HCT116 (cell line): ENCODE measurements around the gene PHACTR1. TPM values are rescaled to one million over a fixed set of nuclear protein-coding genes. Genes with fewer than 3 reads are reported as not detected.

Experiments used
- ATAC-seq: fragments of 200-7000 bp; cut with Tn5 transposase; 2 replicates; pipeline ENCODE4 v1.9.1; 2020; ENCODE audit warnings: mild to moderate bottlenecking, moderate library complexity
- BruUV-seq: library from RNA; stranded (reverse); fragments of 400-500 nt; replicated peaks from 2 replicates; lab custom pipeline; 2021; lab: Mats Ljungman, UMichigan
- CTCF ChIA-PET: fragments of 300-600 bp; sonication (Branson Sonifier 250); formaldehyde crosslinking; loops from one replicate; lab custom pipeline; 2021; ENCODE audit warnings: antibody characterized with exemption; lab: Charles Lee
- POLR2A ChIA-PET: fragments of 300-600, 350-600 bp; sonication (Branson Sonifier 250); formaldehyde crosslinking; loops from one replicate; lab custom pipeline; 2021; ENCODE audit warnings: antibody characterized with exemption; lab: Charles Lee
- RAD21 ChIA-PET, 2 experiments: fragments of 300-600 bp; sonication (Branson Sonifier 250); formaldehyde crosslinking; loops; one replicate each; lab custom pipeline; 2023; ENCODE audit warnings: low total read pairs in 2 of 2; ENCODE audit not compliant: uncharacterized antibody in 2 of 2, unreplicated experiment in 2 of 2, low non-redundant PET in 1 of 2; lab: Charles Lee
- DNase-seq: peaks from one replicate; pipeline ENCODE4 v3.0.0-alpha.2; 2010; ENCODE audit warnings: low read depth, low spot score
- H2AFZ ChIP-seq: fragments of 200-600 bp; shearing (Covaris generic), sonication (generic); 2 replicates; pipeline ENCODE4 v1.6.1; 2017; ENCODE audit warnings: low read depth, mixed run types, mixed read lengths, antibody characterized with exemption, low read length; ENCODE audit not compliant: poor library complexity, severe bottlenecking
- H3K27ac ChIP-seq: 2 replicates; pipeline ENCODE4 v1.5.1; 2012; ENCODE audit warnings: low read depth, low read length
- H3K27me3 ChIP-seq: fragments of 200-600 bp; sonication (generic); 2 replicates; pipeline ENCODE4 v1.6.1; 2016; ENCODE audit warnings: mixed run types, low read length, mixed read lengths; ENCODE audit not compliant: insufficient read depth
- H3K36me3 ChIP-seq, 2 experiments: fragments of 200-500 bp in 1 of 2; fragments of 200-600 bp in 1 of 2; sonication (Bioruptor generic) in 1 of 2; sonication (generic) in 1 of 2; 2 replicates each; pipeline versions ENCODE4 v1.5.1 to v1.6.1; 2014 to 2016; ENCODE audit warnings: low read length in 2 of 2, inconsistent platforms in 1 of 2, mixed read lengths in 1 of 2, mixed run types in 1 of 2; ENCODE audit not compliant: insufficient read depth in 2 of 2, control insufficient read depth in 1 of 2
- H3K4me1 ChIP-seq, 2 experiments: fragments of 200-600 bp in 1 of 2; sonication (generic) in 1 of 2; 2 replicates each; pipeline versions ENCODE4 v1.5.1 to v1.6.1; 2012 to 2017; ENCODE audit warnings: low read length in 2 of 2, inconsistent platforms in 1 of 2, mild to moderate bottlenecking in 1 of 2, mixed read lengths in 1 of 2, mixed run types in 1 of 2, moderate library complexity in 1 of 2; ENCODE audit not compliant: insufficient read depth in 2 of 2, control insufficient read depth in 1 of 2
- H3K4me2 ChIP-seq: fragments of 200-600 bp; sonication (generic); 2 replicates; pipeline ENCODE4 v1.6.1; 2017; ENCODE audit warnings: mixed run types, low read length, mixed read lengths
- H3K4me3 ChIP-seq, 2 experiments: fragments of 200-600 bp in 1 of 2; sonication (generic) in 1 of 2; replicated peaks in 1 of 2; 2 replicates each; pipeline ENCODE4 v1.5.1; 2011 to 2016; ENCODE audit warnings: low read length in 2 of 2, control low read depth in 1 of 2, low read depth in 1 of 2, mild to moderate bottlenecking in 1 of 2, mixed read lengths in 1 of 2, mixed run types in 1 of 2
- H3K79me2 ChIP-seq: fragments of 200-600 bp; sonication (generic); 2 replicates; pipeline ENCODE4 v1.6.1; 2017; ENCODE audit warnings: mild to moderate bottlenecking, mixed run types, low read length, moderate library complexity, mixed read lengths; ENCODE audit not compliant: insufficient read depth
- H3K9ac ChIP-seq: fragments of 200-600 bp; sonication (generic); 2 replicates; pipeline ENCODE4 v1.6.1; 2016; ENCODE audit warnings: low read length, mixed read lengths
- H3K9me2 ChIP-seq: fragments of 200-600 bp; sonication (generic), shearing (Covaris generic); 2 replicates; pipeline ENCODE4 v1.6.1; 2017; ENCODE audit warnings: mixed run types, mild to moderate bottlenecking, moderate library complexity; ENCODE audit not compliant: insufficient read depth
- H3K9me3 ChIP-seq, 2 experiments: fragments of 200-500 bp in 1 of 2; fragments of 200-600 bp in 1 of 2; sonication (Bioruptor generic) in 1 of 2; sonication (generic) in 1 of 2; 2 replicates each; pipeline ENCODE4 v1.6.1; 2014 to 2017; ENCODE audit warnings: low read length in 2 of 2, mixed read lengths in 2 of 2, inconsistent platforms in 1 of 2, low read depth in 1 of 2, mild to moderate bottlenecking in 1 of 2, mixed run types in 1 of 2, moderate library complexity in 1 of 2; ENCODE audit not compliant: control insufficient read depth in 1 of 2, insufficient read depth in 1 of 2
- H4K20me1 ChIP-seq: fragments of 200-600 bp; sonication (generic), shearing (Covaris generic); 2 replicates; pipeline ENCODE4 v1.6.1; 2017; ENCODE audit warnings: mixed run types, mild to moderate bottlenecking, moderate library complexity; ENCODE audit not compliant: insufficient read depth
- CBX3 ChIP-seq: IDR thresholded peaks from 2 replicates; pipeline ENCODE4 v1.6.1; 2012; ENCODE audit warnings: low read depth
- ELF1 ChIP-seq: IDR thresholded peaks from 2 replicates; pipeline ENCODE4 v1.6.1; 2012; ENCODE audit warnings: low read depth, borderline replicate concordance
- RAD21 ChIP-seq: IDR thresholded peaks from 2 replicates; pipeline ENCODE4 v1.6.1; 2012; ENCODE audit warnings: low read depth, mild to moderate bottlenecking
- TCF7L2 ChIP-seq: IDR thresholded peaks from 2 replicates; pipeline ENCODE4 v1.7.0; 2011; ENCODE audit warnings: borderline replicate concordance, inconsistent platforms; ENCODE audit not compliant: insufficient read depth, insufficient read length; ENCODE audit errors: extremely low read depth
- YY1 ChIP-seq: IDR thresholded peaks from 2 replicates; pipeline ENCODE4 v1.6.1; 2011; ENCODE audit warnings: low read length, low read depth, moderate library complexity, mild to moderate bottlenecking; ENCODE audit not compliant: insufficient replicate concordance; ENCODE audit errors: extremely low read depth
- intact Hi-C: fragments of 100-400 bp; cut with micrococcal nuclease; formaldehyde crosslinking; loops from 2 replicates; pipeline ENCODE4 v1.10.0; 2022
- total RNA-seq: library from RNA; stranded (reverse); gene quantifications from one replicate; pipeline ENCODE4 v1.2.1, GENCODE V29; 2021; ENCODE audit not compliant: unreplicated experiment
- TF ChIP-seq, protein P1 (sequence below): IDR thresholded peaks from 2 replicates; pipeline ENCODE4 v1.6.1; 2012
- TF ChIP-seq, protein P2 (sequence below): IDR thresholded peaks from 2 replicates; pipeline ENCODE4 v1.6.1; 2012
- TF ChIP-seq, protein P3 (sequence below), 3 experiments: fragments of 200-600 bp in 1 of 3; sonication (generic) in 1 of 3; IDR thresholded peaks in 2 of 3; conservative IDR thresholded peaks in 1 of 3; 2 replicates each; pipeline ENCODE4 v1.5.1; 2012 to 2017; ENCODE audit warnings: low read depth in 2 of 3, low read length in 2 of 3, antibody characterized with exemption in 1 of 3, borderline replicate concordance in 1 of 3, control low read depth in 1 of 3, mild to moderate bottlenecking in 1 of 3, mixed read lengths in 1 of 3, mixed run types in 1 of 3, moderate library complexity in 1 of 3; ENCODE audit not compliant: insufficient read depth in 1 of 3
- TF ChIP-seq, protein P4 (sequence below): IDR thresholded peaks from 2 replicates; pipeline ENCODE4 v1.6.1; 2011; ENCODE audit warnings: mild to moderate bottlenecking, low read length, moderate library complexity; ENCODE audit not compliant: insufficient replicate concordance; ENCODE audit errors: extremely low read depth
- TF ChIP-seq, protein P5 (sequence below): IDR thresholded peaks from 2 replicates; pipeline ENCODE4 v1.6.1; 2012; ENCODE audit warnings: low read depth

The PHACTR1 gene
- total RNA-seq, 1 experiment from 2014 or later, result 0.17 TPM

DNA sequence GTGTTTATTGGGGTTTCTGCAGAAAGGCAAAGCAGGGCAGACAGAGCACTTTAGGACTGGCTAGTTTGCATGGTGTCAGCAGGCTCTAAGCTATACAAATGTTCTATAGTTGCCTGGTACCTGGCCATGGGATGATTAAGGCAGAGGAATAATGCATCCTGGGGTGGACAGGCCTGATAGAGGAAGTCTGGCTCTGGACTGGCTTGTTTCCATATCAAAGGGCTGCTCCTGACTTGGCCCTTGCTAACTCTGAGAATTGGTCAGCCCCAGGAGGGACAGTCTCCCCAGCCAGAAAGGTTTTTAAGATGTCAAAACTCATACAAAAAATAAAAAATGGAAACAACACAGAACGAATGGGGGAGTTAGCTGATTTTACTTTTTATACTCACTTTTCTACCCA, 474.9 kb downstream of the PHACTR1 start:
- Histone ChIP-seq H3K27me3 (peaks cover 57% of the 10 kb centered on the region), H3K27ac (no peak overlapping the region), H3K9me3 (no peaks in the 10 kb centered on the region), H4K20me1 (no peaks in the 10 kb centered on the region; the same call in 1 of the 2 replicates), H3K9ac (no peak overlapping the region), H3K36me3 (no peaks in the 10 kb centered on the region), H3K79me2 (no peaks in the 10 kb centered on the region), H2AFZ (no peak overlapping the region), H3K9me2 (no peaks in the 10 kb centered on the region), H3K4me3 (no peak overlapping the region), H3K4me1 (no peaks in the 10 kb centered on the region), H3K4me2 (no peak overlapping the region)
- intact Hi-C loops, result no loop called here
- no peak for TF ChIP-seq YY1
- TF ChIP-seq RAD21, result no peak
- TF ChIP-seq, protein P1, sequence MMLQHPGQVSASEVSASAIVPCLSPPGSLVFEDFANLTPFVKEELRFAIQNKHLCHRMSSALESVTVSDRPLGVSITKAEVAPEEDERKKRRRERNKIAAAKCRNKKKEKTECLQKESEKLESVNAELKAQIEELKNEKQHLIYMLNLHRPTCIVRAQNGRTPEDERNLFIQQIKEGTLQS, result no peak
- TF ChIP-seq, protein P2, sequence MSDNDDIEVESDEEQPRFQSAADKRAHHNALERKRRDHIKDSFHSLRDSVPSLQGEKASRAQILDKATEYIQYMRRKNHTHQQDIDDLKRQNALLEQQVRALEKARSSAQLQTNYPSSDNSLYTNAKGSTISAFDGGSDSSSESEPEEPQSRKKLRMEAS, result no peak
- TF ChIP-seq CBX3, result no peak
- TF ChIP-seq, protein P3, sequence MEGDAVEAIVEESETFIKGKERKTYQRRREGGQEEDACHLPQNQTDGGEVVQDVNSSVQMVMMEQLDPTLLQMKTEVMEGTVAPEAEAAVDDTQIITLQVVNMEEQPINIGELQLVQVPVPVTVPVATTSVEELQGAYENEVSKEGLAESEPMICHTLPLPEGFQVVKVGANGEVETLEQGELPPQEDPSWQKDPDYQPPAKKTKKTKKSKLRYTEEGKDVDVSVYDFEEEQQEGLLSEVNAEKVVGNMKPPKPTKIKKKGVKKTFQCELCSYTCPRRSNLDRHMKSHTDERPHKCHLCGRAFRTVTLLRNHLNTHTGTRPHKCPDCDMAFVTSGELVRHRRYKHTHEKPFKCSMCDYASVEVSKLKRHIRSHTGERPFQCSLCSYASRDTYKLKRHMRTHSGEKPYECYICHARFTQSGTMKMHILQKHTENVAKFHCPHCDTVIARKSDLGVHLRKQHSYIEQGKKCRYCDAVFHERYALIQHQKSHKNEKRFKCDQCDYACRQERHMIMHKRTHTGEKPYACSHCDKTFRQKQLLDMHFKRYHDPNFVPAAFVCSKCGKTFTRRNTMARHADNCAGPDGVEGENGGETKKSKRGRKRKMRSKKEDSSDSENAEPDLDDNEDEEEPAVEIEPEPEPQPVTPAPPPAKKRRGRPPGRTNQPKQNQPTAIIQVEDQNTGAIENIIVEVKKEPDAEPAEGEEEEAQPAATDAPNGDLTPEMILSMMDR (IDR thresholded peaks at IDR 0.05 in 2 of 3, conservative IDR thresholded peaks at IDR 0.05 in 1 of 3; ENCODE audit: borderline replicate concordance in 1 of 3, insufficient read depth in 1 of 3, low read depth in 2 of 3, low read length in 2 of 3), result no peak
- no peak for TF ChIP-seq TCF7L2
- TF ChIP-seq, protein P4, sequence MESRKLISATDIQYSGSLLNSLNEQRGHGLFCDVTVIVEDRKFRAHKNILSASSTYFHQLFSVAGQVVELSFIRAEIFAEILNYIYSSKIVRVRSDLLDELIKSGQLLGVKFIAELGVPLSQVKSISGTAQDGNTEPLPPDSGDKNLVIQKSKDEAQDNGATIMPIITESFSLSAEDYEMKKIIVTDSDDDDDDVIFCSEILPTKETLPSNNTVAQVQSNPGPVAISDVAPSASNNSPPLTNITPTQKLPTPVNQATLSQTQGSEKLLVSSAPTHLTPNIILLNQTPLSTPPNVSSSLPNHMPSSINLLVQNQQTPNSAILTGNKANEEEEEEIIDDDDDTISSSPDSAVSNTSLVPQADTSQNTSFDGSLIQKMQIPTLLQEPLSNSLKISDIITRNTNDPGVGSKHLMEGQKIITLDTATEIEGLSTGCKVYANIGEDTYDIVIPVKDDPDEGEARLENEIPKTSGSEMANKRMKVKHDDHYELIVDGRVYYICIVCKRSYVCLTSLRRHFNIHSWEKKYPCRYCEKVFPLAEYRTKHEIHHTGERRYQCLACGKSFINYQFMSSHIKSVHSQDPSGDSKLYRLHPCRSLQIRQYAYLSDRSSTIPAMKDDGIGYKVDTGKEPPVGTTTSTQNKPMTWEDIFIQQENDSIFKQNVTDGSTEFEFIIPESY, result no peak
- TF ChIP-seq ELF1, result no peak
- TF ChIP-seq, protein P5, sequence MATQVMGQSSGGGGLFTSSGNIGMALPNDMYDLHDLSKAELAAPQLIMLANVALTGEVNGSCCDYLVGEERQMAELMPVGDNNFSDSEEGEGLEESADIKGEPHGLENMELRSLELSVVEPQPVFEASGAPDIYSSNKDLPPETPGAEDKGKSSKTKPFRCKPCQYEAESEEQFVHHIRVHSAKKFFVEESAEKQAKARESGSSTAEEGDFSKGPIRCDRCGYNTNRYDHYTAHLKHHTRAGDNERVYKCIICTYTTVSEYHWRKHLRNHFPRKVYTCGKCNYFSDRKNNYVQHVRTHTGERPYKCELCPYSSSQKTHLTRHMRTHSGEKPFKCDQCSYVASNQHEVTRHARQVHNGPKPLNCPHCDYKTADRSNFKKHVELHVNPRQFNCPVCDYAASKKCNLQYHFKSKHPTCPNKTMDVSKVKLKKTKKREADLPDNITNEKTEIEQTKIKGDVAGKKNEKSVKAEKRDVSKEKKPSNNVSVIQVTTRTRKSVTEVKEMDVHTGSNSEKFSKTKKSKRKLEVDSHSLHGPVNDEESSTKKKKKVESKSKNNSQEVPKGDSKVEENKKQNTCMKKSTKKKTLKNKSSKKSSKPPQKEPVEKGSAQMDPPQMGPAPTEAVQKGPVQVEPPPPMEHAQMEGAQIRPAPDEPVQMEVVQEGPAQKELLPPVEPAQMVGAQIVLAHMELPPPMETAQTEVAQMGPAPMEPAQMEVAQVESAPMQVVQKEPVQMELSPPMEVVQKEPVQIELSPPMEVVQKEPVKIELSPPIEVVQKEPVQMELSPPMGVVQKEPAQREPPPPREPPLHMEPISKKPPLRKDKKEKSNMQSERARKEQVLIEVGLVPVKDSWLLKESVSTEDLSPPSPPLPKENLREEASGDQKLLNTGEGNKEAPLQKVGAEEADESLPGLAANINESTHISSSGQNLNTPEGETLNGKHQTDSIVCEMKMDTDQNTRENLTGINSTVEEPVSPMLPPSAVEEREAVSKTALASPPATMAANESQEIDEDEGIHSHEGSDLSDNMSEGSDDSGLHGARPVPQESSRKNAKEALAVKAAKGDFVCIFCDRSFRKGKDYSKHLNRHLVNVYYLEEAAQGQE, result no peak
- BruUV-seq, result no TSS peak
- ATAC-seq, result no peak
- no peak for DNase-seq
- RAD21 ChIA-PET, result no interaction called here
- CTCF ChIA-PET, result no interaction called here
- POLR2A ChIA-PET, result no interaction called here
